Body of pancreas (tissue), 4 donors: ENCODE results near the gene FOXF1.

Experiments
- CTCF ChIP-seq, 7 experiments: fragments of 450-650 bp in 4 of 7; fragments of 200-600 bp in 3 of 7; sonication (generic) in 3 of 7; IDR thresholded peaks; one replicate each; pipeline ENCODE4 v1.5.1; 2016 to 2019; ENCODE audit warnings: antibody characterized with exemption in 7 of 7
- POLR2A ChIP-seq, 3 donors: fragments of 450-650 bp; IDR thresholded peaks; one replicate each; pipeline ENCODE4 v1.6.1; 2016; ENCODE audit warnings: antibody characterized with exemption in 3 of 3, mild to moderate bottlenecking in 2 of 3

- TF ChIP-seq CTCF (IDR thresholded peaks at IDR 0.05), result no peak
- no peak for TF ChIP-seq POLR2A (IDR thresholded peaks at IDR 0.05)
Observed at GRCh38 chr16:86511317-86512161, 1.2 kb downstream of the FOXF1 start.
